Vagina (tissue), 2 donors: ENCODE results near the gene ZNF408. TPM values are rescaled to one million over a fixed set of nuclear protein-coding genes. Genes with fewer than 3 reads are reported as not detected.

Experiments
- DNase-seq, 2 donors: peaks; one replicate each; pipeline ENCODE4 v3.0.0-alpha.2; 2017; ENCODE audit errors: extremely low spot score in 2 of 2
- H3K27ac ChIP-seq: fragments of 200-600 bp; sonication (generic); one replicate; pipeline ENCODE4 v1.5.1; 2019
- H3K27me3 ChIP-seq: fragments of 200-600 bp; sonication (generic); one replicate; pipeline ENCODE4 v1.5.1; 2019
- H3K36me3 ChIP-seq, 2 donors: fragments of 200-600 bp; sonication (generic); one replicate each; pipeline ENCODE4 v1.5.1; 2017 to 2019
- H3K4me1 ChIP-seq: fragments of 200-600 bp; sonication (generic); one replicate; pipeline ENCODE4 v1.5.1; 2019
- H3K4me3 ChIP-seq, 2 donors: fragments of 200-600 bp; sonication (generic); 1 replicate in 1 of 2; 2 replicates in 1 of 2; pipeline ENCODE4 v1.5.1; 2016 to 2019
- H3K9me3 ChIP-seq: fragments of 200-600 bp; sonication (generic); one replicate; pipeline ENCODE4 v1.5.1; 2019
- CTCF ChIP-seq, 3 experiments: fragments of 450-650 bp in 2 of 3; fragments of 200-600 bp in 1 of 3; sonication (generic) in 1 of 3; IDR thresholded peaks; one replicate each; pipeline ENCODE4 v1.5.1; 2017 to 2019; ENCODE audit warnings: antibody characterized with exemption in 3 of 3, mild to moderate bottlenecking in 2 of 3, moderate library complexity in 2 of 3
- POLR2A ChIP-seq, 2 donors: fragments of 450-650 bp; IDR thresholded peaks; one replicate each; pipeline ENCODE4 v1.6.1; 2017; ENCODE audit warnings: antibody characterized with exemption in 2 of 2, mild to moderate bottlenecking in 2 of 2, moderate library complexity in 2 of 2
- POLR2AphosphoS5 ChIP-seq, 2 donors: sonication (generic); formaldehyde crosslinking; IDR thresholded peaks; one replicate each; pipeline ENCODE4 v1.9.0; 2017; ENCODE audit warnings: antibody characterized with exemption in 2 of 2, mild to moderate bottlenecking in 2 of 2, low read depth in 1 of 2; ENCODE audit not compliant: insufficient read depth in 1 of 2
- intact Hi-C: fragments of 100-400 bp; cut with DNase I; formaldehyde crosslinking; loops from one replicate; pipeline ENCODE4 v1.15.1; 2023
- total RNA-seq: library from RNA; depleted of rRNA; stranded (reverse); fragments of >200 nt; gene quantifications from one replicate; pipeline ENCODE4 v1.2.3, GENCODE V29; 2016

ZNF408 gene
- total RNA-seq, 1 donor from 2014 or later = 12.5 TPM

GRCh38 chr11:46686886-46687795 lies 13.7 kb upstream of the ZNF408 start:
- intact Hi-C loops = no loop called here
- no peak overlapping the region for H3K4me3 ChIP-seq
- peak overlapping the region; percentile 85 for H3K27ac ChIP-seq
- H3K9me3 ChIP-seq = no peaks in the 10 kb centered on the region
- peak in 1 of 2 donors; percentile 29 for TF ChIP-seq POLR2AphosphoS5 (IDR thresholded peaks at IDR 0.05; ENCODE audit: insufficient read depth in 1 of 2, low read depth in 1 of 2)
- TF ChIP-seq POLR2A (IDR thresholded peaks at IDR 0.05) = no peak
- no peaks in the 10 kb centered on the region for H3K27me3 ChIP-seq
- H3K4me1 ChIP-seq = peaks cover 40% of the 10 kb centered on the region
- peaks cover 0 to 35% of the 10 kb centered on the region in 2 donors for H3K36me3 ChIP-seq
- DNase-seq = no peak

- intact Hi-C loops = no loop called here
- Histone ChIP-seq H3K4me1 (peaks cover 55% of the 10 kb centered on the region), H3K36me3 (peaks cover 0 to 57% of the 10 kb centered on the region in 2 donors), H3K4me3 (no peak overlapping the region), H3K9me3 (no peaks in the 10 kb centered on the region), H3K27ac (no peak overlapping the region), H3K27me3 (no peaks in the 10 kb centered on the region)
- TF ChIP-seq POLR2A (IDR thresholded peaks at IDR 0.05) (no peak), POLR2AphosphoS5 (IDR thresholded peaks at IDR 0.05; ENCODE audit: insufficient read depth in 1 of 2, low read depth in 1 of 2) (no peak), CTCF (IDR thresholded peaks at IDR 0.05) (no peak)
- DNase-seq = no peak
Measured at GRCh38 chr11:46690702-46691101, 10.1 kb upstream of the ZNF408 start.

- intact Hi-C loops = no loop called here
- Histone ChIP-seq H3K27ac (peak overlapping the region; percentile 95), H3K9me3 (no peaks in the 10 kb centered on the region), H3K4me3 (no peak overlapping the region), H3K27me3 (no peaks in the 10 kb centered on the region), H3K36me3 (peaks cover 0 to 52% of the 10 kb centered on the region in 2 donors), H3K4me1 (peaks cover 59% of the 10 kb centered on the region)
- no peak for DNase-seq
- no peak for TF ChIP-seq POLR2A (IDR thresholded peaks at IDR 0.05)
- TF ChIP-seq CTCF (IDR thresholded peaks at IDR 0.05) = no peak
- no peak for TF ChIP-seq POLR2AphosphoS5 (IDR thresholded peaks at IDR 0.05; ENCODE audit: insufficient read depth in 1 of 2, low read depth in 1 of 2)
Measured at GRCh38 chr11:46692450-46692849, 8.4 kb upstream of the ZNF408 start.

GRCh38 chr11:46693597-46694012 lies 7.2 kb upstream of the ZNF408 start:
- H3K4me1 ChIP-seq = peaks cover 59% of the 10 kb centered on the region
- H3K9me3 ChIP-seq = no peaks in the 10 kb centered on the region
- TF ChIP-seq POLR2A (IDR thresholded peaks at IDR 0.05) (no peak), POLR2AphosphoS5 (IDR thresholded peaks at IDR 0.05; ENCODE audit: insufficient read depth in 1 of 2, low read depth in 1 of 2) (peak; percentile 42 to 73), CTCF (IDR thresholded peaks at IDR 0.05) (no peak)
- peak overlapping the region; percentile 95 for H3K27ac ChIP-seq
- peaks cover 0 to 43% of the 10 kb centered on the region in 2 donors for H3K36me3 ChIP-seq
- intact Hi-C loops = no loop called here
- H3K27me3 ChIP-seq = no peaks in the 10 kb centered on the region
- DNase-seq = no peak
- no peak overlapping the region for H3K4me3 ChIP-seq

- peaks cover 0 to 43% of the 10 kb centered on the region in 2 donors for H3K36me3 ChIP-seq
- H3K27me3 ChIP-seq = no peaks in the 10 kb centered on the region
- H3K4me3 ChIP-seq = no peak overlapping the region
- H3K9me3 ChIP-seq = no peaks in the 10 kb centered on the region
- TF ChIP-seq POLR2A (IDR thresholded peaks at IDR 0.05) (no peak), POLR2AphosphoS5 (IDR thresholded peaks at IDR 0.05; ENCODE audit: insufficient read depth in 1 of 2, low read depth in 1 of 2) (no peak), CTCF (IDR thresholded peaks at IDR 0.05) (no peak)
- H3K4me1 ChIP-seq = peaks cover 62% of the 10 kb centered on the region
- DNase-seq = no peak
- peak overlapping the region; percentile 95 for H3K27ac ChIP-seq
- intact Hi-C loops = no loop called here
Measured at GRCh38 chr11:46694072-46694471, 6.8 kb upstream of the ZNF408 start.
